ENCODE measurements around the gene TBCEL. TPM values are rescaled to one million over a fixed set of nuclear protein-coding genes. Genes with fewer than 3 reads are reported as not detected.

Gene TBCEL
- total and polyA plus RNA-seq, 4 donors, result 6.7 to 41.3 (median 17.4) TPM

DNA sequence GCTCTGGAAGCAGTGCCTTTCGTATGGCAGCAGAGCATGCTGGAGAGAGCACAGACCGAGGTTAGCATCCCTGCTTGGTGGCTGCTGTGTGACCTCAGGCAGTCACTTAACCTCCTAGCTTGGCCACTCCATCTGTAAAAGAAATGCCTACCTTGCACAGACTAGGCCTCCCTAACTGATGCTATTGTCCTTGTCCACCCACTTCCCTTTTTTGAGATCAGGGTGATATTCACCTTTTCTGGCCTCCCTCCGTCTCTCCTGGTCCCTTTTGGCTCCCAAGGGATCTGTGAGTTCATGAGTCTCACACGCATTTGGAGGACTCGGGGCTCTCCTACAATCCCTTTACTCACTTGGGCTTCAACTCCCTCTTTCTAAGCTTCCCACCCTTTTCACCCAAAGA, 114.4 kb downstream of the TBCEL start:
- no peak for TF ChIP-seq JUND (IDR thresholded peaks at IDR 0.05)
- no peak for TF ChIP-seq FOXA1 (IDR thresholded peaks at IDR 0.05)
- no peak for TF ChIP-seq EGR1 (IDR thresholded peaks at IDR 0.05; ENCODE audit: low read depth in 2 of 2)
- TF ChIP-seq, protein P1, sequence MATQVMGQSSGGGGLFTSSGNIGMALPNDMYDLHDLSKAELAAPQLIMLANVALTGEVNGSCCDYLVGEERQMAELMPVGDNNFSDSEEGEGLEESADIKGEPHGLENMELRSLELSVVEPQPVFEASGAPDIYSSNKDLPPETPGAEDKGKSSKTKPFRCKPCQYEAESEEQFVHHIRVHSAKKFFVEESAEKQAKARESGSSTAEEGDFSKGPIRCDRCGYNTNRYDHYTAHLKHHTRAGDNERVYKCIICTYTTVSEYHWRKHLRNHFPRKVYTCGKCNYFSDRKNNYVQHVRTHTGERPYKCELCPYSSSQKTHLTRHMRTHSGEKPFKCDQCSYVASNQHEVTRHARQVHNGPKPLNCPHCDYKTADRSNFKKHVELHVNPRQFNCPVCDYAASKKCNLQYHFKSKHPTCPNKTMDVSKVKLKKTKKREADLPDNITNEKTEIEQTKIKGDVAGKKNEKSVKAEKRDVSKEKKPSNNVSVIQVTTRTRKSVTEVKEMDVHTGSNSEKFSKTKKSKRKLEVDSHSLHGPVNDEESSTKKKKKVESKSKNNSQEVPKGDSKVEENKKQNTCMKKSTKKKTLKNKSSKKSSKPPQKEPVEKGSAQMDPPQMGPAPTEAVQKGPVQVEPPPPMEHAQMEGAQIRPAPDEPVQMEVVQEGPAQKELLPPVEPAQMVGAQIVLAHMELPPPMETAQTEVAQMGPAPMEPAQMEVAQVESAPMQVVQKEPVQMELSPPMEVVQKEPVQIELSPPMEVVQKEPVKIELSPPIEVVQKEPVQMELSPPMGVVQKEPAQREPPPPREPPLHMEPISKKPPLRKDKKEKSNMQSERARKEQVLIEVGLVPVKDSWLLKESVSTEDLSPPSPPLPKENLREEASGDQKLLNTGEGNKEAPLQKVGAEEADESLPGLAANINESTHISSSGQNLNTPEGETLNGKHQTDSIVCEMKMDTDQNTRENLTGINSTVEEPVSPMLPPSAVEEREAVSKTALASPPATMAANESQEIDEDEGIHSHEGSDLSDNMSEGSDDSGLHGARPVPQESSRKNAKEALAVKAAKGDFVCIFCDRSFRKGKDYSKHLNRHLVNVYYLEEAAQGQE (IDR thresholded peaks at IDR 0.05), result no peak
- no peak for TF ChIP-seq SP1 (IDR thresholded peaks at IDR 0.05)
- no peak for TF ChIP-seq HNF4A (conservative IDR thresholded peaks at IDR 0.05)
- no peak for TF ChIP-seq RAD21 (IDR thresholded peaks at IDR 0.05)
- no peak for TF ChIP-seq YY1 (IDR thresholded peaks at IDR 0.05)
- no peak for TF ChIP-seq TAF1 (conservative IDR thresholded peaks at IDR 0.05)
- no peak for TF ChIP-seq ZBTB33 (IDR thresholded peaks at IDR 0.05)
- TF ChIP-seq MAX (IDR thresholded peaks at IDR 0.05), result no peak
- TF ChIP-seq HNF4G (IDR thresholded peaks at IDR 0.05), result no peak
- TF ChIP-seq GABPA (IDR thresholded peaks at IDR 0.05 in 1 of 2, conservative IDR thresholded peaks at IDR 0.05 in 1 of 2), result no peak
- TF ChIP-seq FOXA2 (IDR thresholded peaks at IDR 0.05), result no peak
- WGBS, result 93% methylated on average over 5 of the region's 5 CpGs
- no peak overlapping the region for H3K4me3 ChIP-seq (ENCODE audit: low read depth in 1 of 3, low read length in 3 of 3)
- no peaks in the 10 kb centered on the region for H3K36me3 ChIP-seq (ENCODE audit: control insufficient read depth in 4 of 4, insufficient read depth in 3 of 4, low read depth in 1 of 4, low read length in 3 of 4)
- H3K9ac ChIP-seq (ENCODE audit: low read depth in 1 of 2, low read length in 2 of 2), result no peak overlapping the region
- H3K27ac ChIP-seq (ENCODE audit: low read depth in 1 of 2, low read length in 2 of 2), result no peak overlapping the region
- H3K4me1 ChIP-seq (ENCODE audit: control insufficient read depth in 4 of 4, insufficient read depth in 4 of 4, low read length in 3 of 4), result no peaks in the 10 kb centered on the region
- no peak for DNase-seq (ENCODE audit: low spot score)
- H3K9me3 ChIP-seq (ENCODE audit: control insufficient read depth in 4 of 4, low read length in 3 of 4), result no peaks in the 10 kb centered on the region
- H3K27me3 ChIP-seq (ENCODE audit: control insufficient read depth in 4 of 4, insufficient read depth in 4 of 4, low read length in 3 of 4), result no peaks in the 10 kb centered on the region

GRCh38 chr11:121140369-121140768, 116.5 kb downstream of the TBCEL start:
- TF ChIP-seq, protein P1 (IDR thresholded peaks at IDR 0.05), result no peak
- TF ChIP-seq FOXA2 (IDR thresholded peaks at IDR 0.05), result no peak
- no peak for TF ChIP-seq JUND (IDR thresholded peaks at IDR 0.05)
- no peak for TF ChIP-seq TAF1 (conservative IDR thresholded peaks at IDR 0.05)
- no peak for TF ChIP-seq NR2F2 (IDR thresholded peaks at IDR 0.05)
- TF ChIP-seq, protein P2, sequence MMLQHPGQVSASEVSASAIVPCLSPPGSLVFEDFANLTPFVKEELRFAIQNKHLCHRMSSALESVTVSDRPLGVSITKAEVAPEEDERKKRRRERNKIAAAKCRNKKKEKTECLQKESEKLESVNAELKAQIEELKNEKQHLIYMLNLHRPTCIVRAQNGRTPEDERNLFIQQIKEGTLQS (IDR thresholded peaks at IDR 0.05), result no peak
- TF ChIP-seq RAD21 (IDR thresholded peaks at IDR 0.05), result no peak
- no peak for TF ChIP-seq SP1 (IDR thresholded peaks at IDR 0.05)
- TF ChIP-seq FOXA1 (IDR thresholded peaks at IDR 0.05), result no peak
- TF ChIP-seq, protein P3, sequence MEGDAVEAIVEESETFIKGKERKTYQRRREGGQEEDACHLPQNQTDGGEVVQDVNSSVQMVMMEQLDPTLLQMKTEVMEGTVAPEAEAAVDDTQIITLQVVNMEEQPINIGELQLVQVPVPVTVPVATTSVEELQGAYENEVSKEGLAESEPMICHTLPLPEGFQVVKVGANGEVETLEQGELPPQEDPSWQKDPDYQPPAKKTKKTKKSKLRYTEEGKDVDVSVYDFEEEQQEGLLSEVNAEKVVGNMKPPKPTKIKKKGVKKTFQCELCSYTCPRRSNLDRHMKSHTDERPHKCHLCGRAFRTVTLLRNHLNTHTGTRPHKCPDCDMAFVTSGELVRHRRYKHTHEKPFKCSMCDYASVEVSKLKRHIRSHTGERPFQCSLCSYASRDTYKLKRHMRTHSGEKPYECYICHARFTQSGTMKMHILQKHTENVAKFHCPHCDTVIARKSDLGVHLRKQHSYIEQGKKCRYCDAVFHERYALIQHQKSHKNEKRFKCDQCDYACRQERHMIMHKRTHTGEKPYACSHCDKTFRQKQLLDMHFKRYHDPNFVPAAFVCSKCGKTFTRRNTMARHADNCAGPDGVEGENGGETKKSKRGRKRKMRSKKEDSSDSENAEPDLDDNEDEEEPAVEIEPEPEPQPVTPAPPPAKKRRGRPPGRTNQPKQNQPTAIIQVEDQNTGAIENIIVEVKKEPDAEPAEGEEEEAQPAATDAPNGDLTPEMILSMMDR (IDR thresholded peaks at IDR 0.05; ENCODE audit: low read depth, low read length, missing input control), result no peak
- TF ChIP-seq HNF4A (conservative IDR thresholded peaks at IDR 0.05), result no peak
- no peak for TF ChIP-seq HNF4G (IDR thresholded peaks at IDR 0.05)
- no peak for TF ChIP-seq RXRA (IDR thresholded peaks at IDR 0.05)
- TF ChIP-seq EGR1 (IDR thresholded peaks at IDR 0.05; ENCODE audit: low read depth in 2 of 2), result no peak
- TF ChIP-seq YY1 (IDR thresholded peaks at IDR 0.05), result no peak
- TF ChIP-seq GABPA (IDR thresholded peaks at IDR 0.05 in 1 of 2, conservative IDR thresholded peaks at IDR 0.05 in 1 of 2), result no peak
- WGBS, result 79% methylated on average over 8 of the region's 8 CpGs

More at GRCh38 chr11:121140369-121140768, 116.5 kb downstream of the TBCEL start:
- Histone ChIP-seq H3K27ac (ENCODE audit: low read depth in 1 of 2, low read length in 2 of 2) (no peak overlapping the region), H3K4me1 (ENCODE audit: control insufficient read depth in 4 of 4, insufficient read depth in 4 of 4, low read length in 3 of 4) (no peaks in the 10 kb centered on the region), H3K36me3 (ENCODE audit: control insufficient read depth in 4 of 4, insufficient read depth in 3 of 4, low read depth in 1 of 4, low read length in 3 of 4) (no peaks in the 10 kb centered on the region), H3K9ac (ENCODE audit: low read depth in 1 of 2, low read length in 2 of 2) (no peak overlapping the region), H3K4me3 (ENCODE audit: low read depth in 1 of 3, low read length in 3 of 3) (no peak overlapping the region), H3K27me3 (ENCODE audit: control insufficient read depth in 4 of 4, insufficient read depth in 4 of 4, low read length in 3 of 4) (no peaks in the 10 kb centered on the region), H3K9me3 (ENCODE audit: control insufficient read depth in 4 of 4, low read length in 3 of 4) (no peaks in the 10 kb centered on the region)
- DNase-seq (ENCODE audit: low spot score), result no peak

All from liver (tissue), 9 donors.